Transverse colon (tissue), 4 donors: ENCODE data around the gene SPAG4. TPM values are rescaled to one million over a fixed set of nuclear protein-coding genes. Genes with fewer than 3 reads are reported as not detected.

Experiments used
- DNase-seq: peaks from one replicate; pipeline ENCODE4 v3.0.0-alpha.2; 2019
- H3K27ac ChIP-seq, 4 donors: fragments of 200-600 bp; sonication (generic); 2 replicates each; pipeline ENCODE4 v1.5.1; 2016 to 2018; ENCODE audit warnings: inconsistent platforms in 4 of 4
- H3K27me3 ChIP-seq: fragments of 200-600 bp; sonication (generic); 2 replicates; pipeline ENCODE4 v1.5.1; 2017; ENCODE audit warnings: inconsistent platforms
- H3K36me3 ChIP-seq, 4 donors: fragments of 200-600 bp; sonication (generic); 2 replicates each; pipeline ENCODE4 v1.5.1; 2017 to 2019; ENCODE audit warnings: inconsistent platforms in 4 of 4
- H3K4me1 ChIP-seq, 4 donors: fragments of 200-600 bp; sonication (generic); 2 replicates each; pipeline ENCODE4 v1.5.1; 2017 to 2020; ENCODE audit warnings: inconsistent platforms in 4 of 4
- H3K4me3 ChIP-seq, 4 donors: fragments of 200-600 bp; sonication (generic); 1 replicate in 1 of 4; 2 replicates in 3 of 4; pipeline versions ENCODE4 v1.5.1 to v1.6.1; 2017 to 2019; ENCODE audit warnings: inconsistent platforms in 4 of 4
- H3K9me3 ChIP-seq, 2 donors: fragments of 200-600 bp; sonication (generic); 2 replicates each; pipeline ENCODE4 v1.5.1; 2017 to 2019; ENCODE audit warnings: inconsistent platforms in 2 of 2
- EP300 ChIP-seq: sonication (generic); formaldehyde crosslinking; IDR thresholded peaks from one replicate; pipeline ENCODE4 v1.6.1; 2017; ENCODE audit warnings: antibody characterized with exemption, low read depth
- POLR2A ChIP-seq: fragments of 450-650 bp; IDR thresholded peaks from one replicate; pipeline ENCODE4 v1.6.1; 2016; ENCODE audit warnings: antibody characterized with exemption, mild to moderate bottlenecking, moderate library complexity
- POLR2AphosphoS5 ChIP-seq, 3 donors: sonication (generic); formaldehyde crosslinking; IDR thresholded peaks; one replicate each; pipeline ENCODE4 v1.6.1; 2016; ENCODE audit warnings: antibody characterized with exemption in 3 of 3
- WGBS, 2 donors: methylation state at CpG; one replicate each; pipeline ENCODE4 v1.1.5; 2018; ENCODE audit warnings: low coverage in 1 of 2; 5-methylcytosine and 5-hydroxymethylcytosine counted together
- in situ Hi-C, 4 donors: fragments of 200-750 bp; cut with MboI; loops; one replicate each; pipeline versions ENCODE4 v1.15.0 to v1.15.1; 2017; ENCODE audit warnings: low sequenced_read_pairs in 3 of 4, low pct_ligation_motif_present in 1 of 4, low pct_unique_long_range_greater_than_20kb in 1 of 4
- intact Hi-C: fragments of 100-400 bp; cut with DNase I; formaldehyde crosslinking; loops from one replicate; pipeline ENCODE4 v1.15.1; 2023; ENCODE audit warnings: low total_unique reads
- total RNA-seq, 4 donors: library from RNA; depleted of rRNA; stranded (reverse); fragments of >200 nt; gene quantifications; one replicate each; pipeline ENCODE4 v1.1.0, GENCODE V29; 2016
- TF ChIP-seq, protein P1 (sequence below), 5 experiments: fragments of 200-600 bp in 3 of 5; fragments of 450-650 bp in 2 of 5; sonication (generic) in 3 of 5; IDR thresholded peaks; 1 replicate in 2 of 5; 2 replicates in 3 of 5; pipeline ENCODE4 v1.5.1; 2016 to 2017; ENCODE audit warnings: antibody characterized with exemption in 5 of 5, inconsistent platforms in 3 of 5, mild to moderate bottlenecking in 2 of 5, moderate library complexity in 1 of 5

Gene SPAG4
- total RNA-seq, 4 donors from 2014 or later: 3.3 to 17.5 TPM; not detected in 2

DNA sequence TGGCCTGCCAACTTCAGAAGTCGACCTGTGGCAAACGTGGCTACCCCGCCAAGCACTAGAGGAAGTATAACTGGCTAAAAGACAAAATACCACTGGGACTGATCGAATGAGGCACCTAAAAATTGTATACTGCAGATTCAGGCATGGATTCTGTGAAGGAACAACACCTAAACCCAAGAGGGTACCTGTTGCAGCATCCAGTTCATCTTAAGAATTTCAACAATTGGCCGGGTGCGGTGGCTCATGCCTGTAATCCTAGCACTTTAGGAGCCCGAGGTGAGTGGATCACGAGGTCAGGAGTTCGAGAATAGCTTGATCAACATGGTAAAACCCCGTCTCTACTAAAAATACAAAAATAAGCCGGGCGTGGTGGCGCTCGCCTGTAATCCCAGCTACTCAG is 27.2 kb upstream of the SPAG4 start:
- Histone ChIP-seq H3K27me3 (no peaks in the 10 kb centered on the region), H3K27ac (no peak overlapping the region), H3K36me3 (no peaks in the 10 kb centered on the region), H3K9me3 (no peaks in the 10 kb centered on the region), H3K4me3 (no peak overlapping the region), H3K4me1 (peaks cover 0 to 9% (median 0%) of the 10 kb centered on the region in 4 donors)
- WGBS, 2 donors: 68 to 82% methylated on average over 7 to 14 of the region's 14 CpGs
- intact Hi-C loops (no loop called here), in situ Hi-C loops (no loop called here)
- DNase-seq: no peak
- TF ChIP-seq, protein P1, sequence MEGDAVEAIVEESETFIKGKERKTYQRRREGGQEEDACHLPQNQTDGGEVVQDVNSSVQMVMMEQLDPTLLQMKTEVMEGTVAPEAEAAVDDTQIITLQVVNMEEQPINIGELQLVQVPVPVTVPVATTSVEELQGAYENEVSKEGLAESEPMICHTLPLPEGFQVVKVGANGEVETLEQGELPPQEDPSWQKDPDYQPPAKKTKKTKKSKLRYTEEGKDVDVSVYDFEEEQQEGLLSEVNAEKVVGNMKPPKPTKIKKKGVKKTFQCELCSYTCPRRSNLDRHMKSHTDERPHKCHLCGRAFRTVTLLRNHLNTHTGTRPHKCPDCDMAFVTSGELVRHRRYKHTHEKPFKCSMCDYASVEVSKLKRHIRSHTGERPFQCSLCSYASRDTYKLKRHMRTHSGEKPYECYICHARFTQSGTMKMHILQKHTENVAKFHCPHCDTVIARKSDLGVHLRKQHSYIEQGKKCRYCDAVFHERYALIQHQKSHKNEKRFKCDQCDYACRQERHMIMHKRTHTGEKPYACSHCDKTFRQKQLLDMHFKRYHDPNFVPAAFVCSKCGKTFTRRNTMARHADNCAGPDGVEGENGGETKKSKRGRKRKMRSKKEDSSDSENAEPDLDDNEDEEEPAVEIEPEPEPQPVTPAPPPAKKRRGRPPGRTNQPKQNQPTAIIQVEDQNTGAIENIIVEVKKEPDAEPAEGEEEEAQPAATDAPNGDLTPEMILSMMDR (IDR thresholded peaks at IDR 0.05): no peak
- no peak for TF ChIP-seq EP300

DNA sequence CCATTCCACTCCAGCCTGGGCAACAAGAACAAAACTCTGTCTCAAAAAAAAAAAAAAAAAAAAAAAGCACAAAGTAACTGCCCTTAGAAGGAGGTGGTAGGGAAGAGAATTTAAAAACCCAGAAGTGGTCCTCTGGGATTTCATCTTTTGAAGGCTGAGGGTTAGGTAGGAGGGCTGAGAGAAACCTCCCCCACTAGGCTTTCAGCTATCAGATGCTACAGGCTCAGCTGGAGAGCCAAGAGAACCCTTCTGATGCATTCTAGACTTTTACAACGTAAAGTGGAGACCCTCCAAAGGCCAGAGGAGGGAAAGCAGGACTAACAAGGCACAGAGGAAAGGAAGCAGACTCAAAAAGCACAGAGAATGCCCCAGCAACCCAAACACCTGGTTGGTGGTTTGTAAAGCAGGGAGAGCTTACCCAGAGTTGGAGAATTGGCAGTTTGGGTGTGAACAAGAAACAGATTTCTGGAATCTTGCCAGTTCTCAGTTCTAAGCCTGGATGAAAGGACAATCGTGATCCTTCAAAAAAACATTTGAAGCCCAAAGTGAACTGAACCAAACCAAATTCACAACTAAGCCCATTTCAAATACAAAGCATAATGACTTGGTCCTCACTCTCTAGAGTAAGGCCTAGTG is 23.2 kb upstream of the SPAG4 start:
- Histone ChIP-seq H3K9me3 (no peaks in the 10 kb centered on the region), H3K4me3 (no peak overlapping the region), H3K4me1 (peaks cover 0 to 9% (median 0%) of the 10 kb centered on the region in 4 donors), H3K27ac (no peak overlapping the region), H3K27me3 (no peaks in the 10 kb centered on the region), H3K36me3 (no peaks in the 10 kb centered on the region)
- WGBS, 2 donors: 17% methylated on average over 2 of the region's 2 CpGs; no CpG with 5 or more reads in 1 of the 2 donors
- in situ Hi-C loops: no loop called here
- DNase-seq: no peak
- intact Hi-C loops: no loop called here
- TF ChIP-seq POLR2A: no peak
- TF ChIP-seq, protein P1 (IDR thresholded peaks at IDR 0.05): no peak

DNA sequence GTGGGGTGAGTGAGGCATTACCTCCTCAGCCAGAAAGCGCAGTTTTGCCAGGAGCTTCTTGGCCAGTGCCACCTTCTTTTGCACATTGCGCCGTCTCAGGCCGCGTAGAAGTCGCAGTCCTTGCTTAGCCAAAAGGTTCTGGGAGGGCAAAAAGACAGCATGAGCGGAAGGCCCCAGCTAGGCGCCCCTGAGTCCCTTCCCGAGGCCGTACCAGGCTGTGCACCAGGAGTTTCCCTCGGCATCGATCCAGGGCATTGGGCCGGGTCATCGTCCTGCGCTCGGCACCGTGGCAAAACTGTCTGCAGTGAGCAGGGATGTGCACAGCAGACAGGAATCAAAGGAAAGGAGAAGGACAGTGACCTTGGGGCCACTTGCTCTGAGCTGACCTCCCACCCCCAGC is 20.2 kb upstream of the SPAG4 start:
- intact Hi-C loops: no loop called here
- 60 to 72% methylated on average over 3 to 17 of the region's 17 CpGs for WGBS, 2 donors
- TF ChIP-seq, protein P1 (IDR thresholded peaks at IDR 0.05): no peak
- no peak for TF ChIP-seq POLR2AphosphoS5 (IDR thresholded peaks at IDR 0.05)
- no peak for TF ChIP-seq POLR2A
- TF ChIP-seq EP300: no peak
- DNase-seq: no peak
- Histone ChIP-seq H3K4me1 (peaks cover 0 to 9% (median 1%) of the 10 kb centered on the region in 4 donors), H3K27ac (no peak overlapping the region), H3K9me3 (no peaks in the 10 kb centered on the region), H3K36me3 (no peaks in the 10 kb centered on the region), H3K27me3 (peaks cover 8% of the 10 kb centered on the region), H3K4me3 (no peak overlapping the region)
- in situ Hi-C loops: no loop called here

DNA sequence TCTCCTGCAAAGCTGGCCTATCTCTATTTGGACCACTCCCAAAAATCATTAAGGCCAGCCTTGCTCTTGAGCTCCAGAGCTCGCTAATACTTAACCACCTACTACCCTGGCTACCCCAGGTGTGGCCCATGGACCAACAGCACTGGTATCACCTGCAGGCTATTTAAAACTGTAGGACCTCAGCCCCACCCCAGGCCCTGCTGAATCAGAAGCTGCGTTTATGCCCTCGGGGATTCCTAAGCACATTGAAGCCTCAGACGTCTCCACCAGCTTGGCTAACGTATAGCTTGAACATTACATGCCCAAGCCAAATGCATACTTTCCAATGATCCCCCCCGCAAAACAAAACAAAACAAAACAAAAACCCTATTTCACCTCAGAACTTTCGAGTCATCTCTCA is 19.7 kb upstream of the SPAG4 start:
- in situ Hi-C loops: no loop called here

More for the DNA sequence above, 19.7 kb upstream of the SPAG4 start:
- no peak for DNase-seq
- H3K27me3 ChIP-seq: peaks cover 12% of the 10 kb centered on the region
- 61 to 92% methylated on average over 2 to 7 of the region's 7 CpGs for WGBS, 2 donors
- no peak overlapping the region for H3K4me3 ChIP-seq
- H3K36me3 ChIP-seq: no peaks in the 10 kb centered on the region
- no peaks in the 10 kb centered on the region for H3K9me3 ChIP-seq
- H3K27ac ChIP-seq: no peak overlapping the region
- H3K4me1 ChIP-seq: peaks cover 3 to 13% (median 5%) of the 10 kb centered on the region in 4 donors
- intact Hi-C loops: no loop called here
- no peak for TF ChIP-seq POLR2A
- TF ChIP-seq POLR2AphosphoS5 (IDR thresholded peaks at IDR 0.05): no peak
- no peak for TF ChIP-seq EP300
- TF ChIP-seq, protein P1 (IDR thresholded peaks at IDR 0.05): no peak
